Memory B cell (primary cell): ENCODE results near the gene TMBIM4.
A peak's percentile ranks its signal among the peaks of the same experiment; 100 is the strongest.
"Not testable (repeated sequence)": the region's sequence is repeated elsewhere in the genome, so short reads cannot be mapped to it uniquely, and the experiment has no call there.

Experiments used
- ATAC-seq: fragments of 150-1000 bp; cut with Tn5 transposase; 2 replicates; pipeline ENCODE4 v1.10.0; 2021; ENCODE audit warnings: low read depth, mild to moderate bottlenecking, moderate library complexity
- DNase-seq, 2 donors: peaks; one replicate each; pipeline ENCODE4 v3.0.0; 2022; ENCODE audit warnings: low spot score in 2 of 2
- H3K27ac Mint-ChIP-seq: one replicate; pipeline ENCODE4 v1.8.0; 2022; ENCODE audit warnings: mild to moderate bottlenecking, moderate library complexity, mixed read lengths
- H3K27me3 Mint-ChIP-seq: one replicate; pipeline ENCODE4 v1.8.0; 2022; ENCODE audit warnings: mixed read lengths
- H3K36me3 Mint-ChIP-seq: one replicate; pipeline ENCODE4 v1.8.0; 2022; ENCODE audit warnings: mild to moderate bottlenecking, mixed read lengths
- H3K4me1 Mint-ChIP-seq: one replicate; pipeline ENCODE4 v1.8.0; 2022; ENCODE audit warnings: mixed read lengths
- H3K4me3 Mint-ChIP-seq: one replicate; pipeline ENCODE4 v1.8.0; 2022; ENCODE audit warnings: mild to moderate bottlenecking, moderate library complexity, mixed read lengths
- H3K9me3 Mint-ChIP-seq: one replicate; pipeline ENCODE4 v1.8.0; 2022; ENCODE audit warnings: mixed read lengths

Gene TMBIM4

DNA sequence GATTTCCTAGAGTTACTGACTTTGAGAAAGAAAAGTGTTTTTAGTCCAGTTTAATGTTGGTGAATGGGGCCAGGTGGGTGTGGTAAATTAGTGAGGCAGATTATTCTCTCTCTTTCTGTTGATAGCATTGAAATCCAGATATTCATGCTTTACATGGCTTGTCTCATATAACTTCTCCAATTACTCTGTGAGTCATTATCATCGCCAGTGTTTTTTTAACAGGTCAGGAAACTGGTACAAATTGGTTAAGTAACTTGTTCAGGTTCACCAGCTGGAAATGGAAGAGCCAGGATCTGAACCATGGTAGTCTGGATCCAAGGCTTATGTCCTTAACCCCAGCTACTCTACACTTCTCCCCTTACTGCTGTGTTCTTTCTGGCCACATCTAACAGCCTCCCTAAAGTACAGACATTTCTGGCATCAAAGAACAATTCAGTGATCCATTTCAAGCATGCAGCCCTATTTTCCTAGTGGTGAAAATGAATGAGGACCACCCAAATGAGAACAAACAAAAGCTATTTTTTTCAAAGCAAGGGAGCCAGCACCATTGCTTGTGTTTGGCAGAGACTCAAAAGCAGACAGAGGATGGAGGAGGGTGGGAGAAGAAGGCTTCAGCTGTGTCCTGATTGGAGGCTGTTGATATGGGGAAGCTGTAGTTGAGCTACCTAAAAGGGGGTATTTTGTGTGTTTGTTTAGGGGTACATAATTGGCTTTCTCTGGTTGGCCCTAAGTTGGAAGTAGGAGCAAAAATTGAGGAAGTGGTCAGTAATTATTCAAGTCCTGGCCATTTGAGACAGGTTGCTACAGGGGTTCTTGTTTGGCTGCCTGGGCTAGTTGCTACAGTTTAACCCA is 20.9 kb upstream of the TMBIM4 start:
- H3K9me3 Mint-ChIP-seq: peaks cover 2% of the 10 kb centered on the region
- H3K4me3 Mint-ChIP-seq: no peak overlapping the region
- DNase-seq (no peak), ATAC-seq (no peak)
- H3K36me3 Mint-ChIP-seq: no peaks in the 10 kb centered on the region
- H3K4me1 Mint-ChIP-seq: peaks cover 6% of the 10 kb centered on the region
- H3K27ac Mint-ChIP-seq: no peak overlapping the region
- peaks cover 32% of the 10 kb centered on the region for H3K27me3 Mint-ChIP-seq

DNA sequence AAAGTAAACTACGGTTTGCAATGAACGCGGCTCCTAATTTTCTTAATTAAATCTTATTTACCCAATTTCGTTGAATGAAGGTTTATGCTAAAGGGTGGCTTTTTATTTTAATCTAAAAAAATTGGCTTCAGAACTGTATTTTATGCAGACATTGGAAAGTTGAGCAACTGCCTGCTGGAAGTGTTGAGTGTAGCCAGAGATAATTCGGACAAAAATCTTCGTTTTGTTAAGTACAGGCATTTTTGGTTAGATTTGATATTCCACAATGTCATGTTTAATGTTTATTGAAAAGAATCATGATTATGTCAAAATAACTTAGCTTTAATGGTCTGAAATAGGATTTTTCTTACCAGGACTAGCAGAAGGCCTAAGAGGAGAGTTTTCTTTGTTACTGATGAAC is 20.1 kb upstream of the TMBIM4 start:
- ATAC-seq: no peak
- H3K4me1 Mint-ChIP-seq: peaks cover 3% of the 10 kb centered on the region
- no peak for DNase-seq
- H3K9me3 Mint-ChIP-seq: peaks cover 2% of the 10 kb centered on the region
- H3K27ac Mint-ChIP-seq: no peak overlapping the region
- peaks cover under 1% of the 10 kb centered on the region for H3K36me3 Mint-ChIP-seq
- H3K27me3 Mint-ChIP-seq: peaks cover 28% of the 10 kb centered on the region
- no peak overlapping the region for H3K4me3 Mint-ChIP-seq

DNA sequence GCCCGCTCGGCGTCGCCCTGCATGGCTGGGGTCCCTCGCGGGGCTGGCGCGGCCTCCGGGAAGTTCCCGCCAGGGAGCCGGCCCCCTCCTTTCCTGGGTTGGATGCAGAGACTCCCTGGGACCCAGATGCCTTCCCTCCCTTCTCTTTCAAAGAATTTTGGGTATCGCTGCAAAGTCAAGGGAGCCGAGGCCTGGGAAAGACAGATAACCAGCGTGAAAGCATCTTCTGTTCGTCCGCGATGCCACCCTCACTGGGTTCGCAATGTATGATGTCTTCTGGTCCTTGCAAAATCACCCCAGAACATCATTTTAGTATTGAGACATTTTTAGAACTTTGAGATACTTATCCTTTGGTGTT is 19.7 kb upstream of the TMBIM4 start:
- Mint-ChIP-seq H3K9me3 (peaks cover 5% of the 10 kb centered on the region), H3K27me3 (peaks cover 30% of the 10 kb centered on the region)
- no peak for DNase-seq

GRCh38 chr12:66188584-66189485 is 19.0 kb upstream of the TMBIM4 start, which contains the start of gene IRAK3:
Gene IRAK3, plus strand, starts transcription at chr12:66189214. Its CDS starts 86 bp downstream, at chr12:66189300.
- peaks cover 6% of the 10 kb centered on the region for H3K36me3 Mint-ChIP-seq
- peak within 1 kb of the TSS; percentile 42 for H3K27ac Mint-ChIP-seq
- H3K4me3 Mint-ChIP-seq: peak within 1 kb of the TSS; percentile 72
- ATAC-seq: peak; percentile 72
- H3K9me3 Mint-ChIP-seq: peaks cover 7% of the 10 kb centered on the region
- peaks cover 3% of the 10 kb centered on the region for H3K4me1 Mint-ChIP-seq
- H3K27me3 Mint-ChIP-seq: peaks cover 28% of the 10 kb centered on the region
- DNase-seq: peak; percentile 12 to 45

More for the DNA sequence above, 19.7 kb upstream of the TMBIM4 start:
- ATAC-seq: no peak
- peaks cover 4% of the 10 kb centered on the region for H3K36me3 Mint-ChIP-seq
- peak overlapping the region; percentile 25 for H3K4me3 Mint-ChIP-seq
- H3K4me1 Mint-ChIP-seq: peaks cover 3% of the 10 kb centered on the region
- H3K27ac Mint-ChIP-seq: no peak overlapping the region

GRCh38 chr12:66187821-66188220 is 18.0 kb upstream of the TMBIM4 start:
- peaks cover 3% of the 10 kb centered on the region for H3K4me1 Mint-ChIP-seq
- DNase-seq: no peak
- no peak for ATAC-seq
- peak overlapping the region; percentile 72 for H3K4me3 Mint-ChIP-seq
- H3K27ac Mint-ChIP-seq: no peak overlapping the region
- peaks cover 6% of the 10 kb centered on the region for H3K36me3 Mint-ChIP-seq
- peaks cover 36% of the 10 kb centered on the region for H3K27me3 Mint-ChIP-seq
- peaks cover 7% of the 10 kb centered on the region for H3K9me3 Mint-ChIP-seq

DNA sequence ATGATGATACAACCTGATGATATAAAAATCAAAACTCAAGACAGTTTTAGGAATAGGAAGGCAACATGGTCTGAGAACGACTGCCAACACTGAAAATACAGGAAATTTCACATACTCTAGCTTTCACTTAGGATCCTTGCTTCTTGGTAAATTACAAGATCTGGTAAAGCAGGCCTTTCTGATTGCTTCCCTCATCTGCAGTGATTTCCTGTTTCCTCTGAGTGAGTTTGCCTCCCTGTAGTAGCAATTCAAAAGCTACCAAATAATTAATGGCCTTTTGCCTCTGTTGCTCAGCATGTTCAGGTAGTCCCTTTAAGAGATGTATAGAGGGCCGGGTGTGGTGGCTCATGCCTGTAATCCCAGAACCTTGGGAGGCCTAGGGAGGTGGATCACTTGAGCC is 17.2 kb upstream of the TMBIM4 start:
- no peak for DNase-seq
- peak; percentile 13 for ATAC-seq
- peaks cover 3% of the 10 kb centered on the region for H3K4me1 Mint-ChIP-seq
- H3K36me3 Mint-ChIP-seq: peaks cover 6% of the 10 kb centered on the region
- peaks cover 7% of the 10 kb centered on the region for H3K9me3 Mint-ChIP-seq
- no peak overlapping the region for H3K4me3 Mint-ChIP-seq
- H3K27ac Mint-ChIP-seq: no peak overlapping the region
- peaks cover 39% of the 10 kb centered on the region for H3K27me3 Mint-ChIP-seq

GRCh38 chr12:66184822-66185221 is 15.0 kb upstream of the TMBIM4 start:
- H3K4me3 Mint-ChIP-seq, DNase-seq, H3K36me3 Mint-ChIP-seq, H3K4me1 Mint-ChIP-seq, H3K27ac Mint-ChIP-seq, H3K9me3 Mint-ChIP-seq, ATAC-seq: not testable (repeated sequence)
- peaks cover 30% of the 10 kb centered on the region for H3K27me3 Mint-ChIP-seq

GRCh38 chr12:66182956-66183355 is 13.2 kb upstream of the TMBIM4 start:
- H3K27me3 Mint-ChIP-seq: peaks cover 34% of the 10 kb centered on the region
- H3K27ac Mint-ChIP-seq: no peak overlapping the region
- no peak for ATAC-seq
- no peak for DNase-seq
- peaks cover 6% of the 10 kb centered on the region for H3K36me3 Mint-ChIP-seq
- H3K4me3 Mint-ChIP-seq: no peak overlapping the region
- H3K4me1 Mint-ChIP-seq: no peaks in the 10 kb centered on the region
- peaks cover 7% of the 10 kb centered on the region for H3K9me3 Mint-ChIP-seq

GRCh38 chr12:66176105-66176900 is 6.5 kb upstream of the TMBIM4 start:
- no peaks in the 10 kb centered on the region for H3K4me1 Mint-ChIP-seq
- no peaks in the 10 kb centered on the region for H3K9me3 Mint-ChIP-seq
- H3K36me3 Mint-ChIP-seq: no peaks in the 10 kb centered on the region
- ATAC-seq: no peak
- DNase-seq: no peak
- no peak overlapping the region for H3K4me3 Mint-ChIP-seq
- H3K27ac Mint-ChIP-seq: no peak overlapping the region
- peaks cover 12% of the 10 kb centered on the region for H3K27me3 Mint-ChIP-seq

DNA sequence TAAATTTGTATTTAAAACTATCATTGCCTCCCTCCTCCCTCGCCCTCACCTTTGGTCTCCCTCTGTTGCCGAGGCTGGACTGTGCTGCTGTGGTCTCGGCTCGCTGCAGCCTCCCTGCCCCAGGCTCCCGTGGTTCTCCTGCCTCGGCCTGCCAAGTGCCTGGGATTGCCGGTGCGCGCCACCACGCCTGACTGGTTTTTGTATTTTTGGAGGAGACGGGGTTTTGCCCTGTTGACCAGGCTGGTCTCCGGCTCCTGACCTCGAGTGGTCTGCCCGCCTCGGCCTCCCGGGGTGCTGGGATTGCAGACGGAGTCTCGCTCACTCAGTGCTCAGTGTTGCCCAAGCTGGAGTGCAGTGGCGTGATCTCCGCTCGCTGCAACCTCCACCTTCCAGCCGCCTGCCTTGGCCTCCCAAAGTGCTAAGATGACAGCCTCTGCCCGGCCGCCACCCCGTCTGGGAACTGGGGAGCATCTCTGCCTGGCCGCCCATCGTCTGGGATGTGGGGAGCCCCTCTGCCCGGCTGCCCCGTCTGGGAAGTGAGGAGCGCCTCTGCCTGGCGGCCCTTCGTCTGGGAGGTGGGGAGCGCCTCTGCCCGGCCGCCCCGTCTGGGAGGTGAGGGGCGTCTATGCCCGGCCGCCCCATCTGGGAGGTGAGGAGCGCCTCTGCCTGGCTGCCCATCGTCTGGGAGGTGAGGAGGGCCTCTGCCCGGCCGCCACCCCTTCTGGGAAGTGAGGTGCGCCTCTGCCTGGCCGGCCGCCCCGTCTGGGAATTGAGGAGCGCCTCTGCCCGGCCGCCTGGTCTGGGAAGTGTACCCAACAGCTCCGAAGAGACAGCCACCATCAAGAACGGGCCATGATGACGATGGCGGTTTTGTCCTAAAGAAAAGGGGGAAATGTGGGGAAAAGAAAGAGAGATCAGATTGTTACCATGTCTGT is 4.9 kb upstream of the TMBIM4 start:
- H3K36me3 Mint-ChIP-seq, H3K9me3 Mint-ChIP-seq, H3K27ac Mint-ChIP-seq, ATAC-seq, DNase-seq, H3K4me3 Mint-ChIP-seq, H3K4me1 Mint-ChIP-seq: not testable (repeated sequence)
- peaks cover 12% of the 10 kb centered on the region for H3K27me3 Mint-ChIP-seq

DNA sequence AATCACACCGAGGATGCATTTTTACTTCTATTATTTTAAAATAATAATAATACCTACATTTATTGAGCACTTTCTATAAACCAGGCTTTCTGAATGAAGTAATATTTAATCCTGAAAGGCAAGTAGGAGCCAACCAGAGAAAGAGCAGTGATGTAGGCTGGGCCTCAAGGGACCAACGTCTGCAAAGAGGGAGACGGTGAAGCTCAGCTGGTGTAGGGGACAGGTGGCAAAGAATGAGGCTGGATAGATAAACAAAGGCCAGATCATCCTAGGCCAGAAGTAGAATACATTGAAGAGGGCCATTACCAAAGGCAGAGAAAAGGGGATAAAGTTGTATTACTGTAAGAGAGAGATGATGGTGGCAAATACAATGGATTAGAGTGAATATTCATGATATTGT is 810 bp upstream of the TMBIM4 start:
- DNase-seq: no peak
- Mint-ChIP-seq H3K9me3 (peaks cover 1% of the 10 kb centered on the region), H3K4me3 (peak overlapping the region; percentile 98), H3K36me3 (peaks cover 15% of the 10 kb centered on the region), H3K4me1 (peaks cover 18% of the 10 kb centered on the region), H3K27ac (peak overlapping the region; percentile 99), H3K27me3 (peaks cover 3% of the 10 kb centered on the region)
- ATAC-seq: no peak

DNA sequence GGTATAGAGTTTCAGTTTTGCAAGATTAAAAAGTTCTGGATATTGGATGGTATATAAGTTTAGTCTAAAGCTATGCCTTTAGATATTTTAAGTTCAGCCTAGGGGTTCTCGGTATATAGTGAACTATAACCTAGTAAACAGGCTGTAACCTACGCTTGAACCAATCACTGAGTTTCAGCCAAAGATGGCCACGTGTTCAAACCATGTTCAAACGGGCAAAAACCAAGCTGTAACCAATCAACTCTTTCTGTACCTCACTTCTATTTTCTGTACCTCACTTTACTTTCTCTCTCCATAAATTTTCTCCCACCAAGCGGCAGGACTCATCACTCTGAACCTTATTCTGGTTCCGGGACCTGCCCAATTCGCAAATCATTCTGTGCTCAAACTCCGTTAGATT is 1.4 kb downstream of the TMBIM4 start:
- Mint-ChIP-seq H3K36me3 (peaks cover 27% of the 10 kb centered on the region), H3K27me3 (peaks cover 2% of the 10 kb centered on the region)
- no peak for DNase-seq

GRCh38 chr12:66166561-66166960 is 3.2 kb downstream of the TMBIM4 start:
- DNase-seq: no peak
- H3K27me3 Mint-ChIP-seq: no peaks in the 10 kb centered on the region
- peaks cover 1% of the 10 kb centered on the region for H3K9me3 Mint-ChIP-seq
- peaks cover 28% of the 10 kb centered on the region for H3K4me1 Mint-ChIP-seq
- no peak overlapping the region for H3K4me3 Mint-ChIP-seq
- no peak overlapping the region for H3K27ac Mint-ChIP-seq
- H3K36me3 Mint-ChIP-seq: peaks cover 30% of the 10 kb centered on the region
- no peak for ATAC-seq

More for the DNA sequence above, 1.4 kb downstream of the TMBIM4 start:
- Mint-ChIP-seq H3K4me3 (peak overlapping the region; percentile 78), H3K4me1 (peaks cover 18% of the 10 kb centered on the region), H3K9me3 (peaks cover 1% of the 10 kb centered on the region), H3K27ac (peak overlapping the region; percentile 99)
- ATAC-seq: no peak
